Ammon's horn (tissue), 1 donor: ENCODE results near the gene METTL16.
A peak's percentile ranks its signal among the peaks of the same experiment; 100 is the strongest.

ENCODE experiments used
- DNase-seq: peaks from one replicate; pipeline ENCODE4 v3.0.0-alpha.2; 2016; ENCODE audit warnings: low spot score

Gene METTL16

DNA sequence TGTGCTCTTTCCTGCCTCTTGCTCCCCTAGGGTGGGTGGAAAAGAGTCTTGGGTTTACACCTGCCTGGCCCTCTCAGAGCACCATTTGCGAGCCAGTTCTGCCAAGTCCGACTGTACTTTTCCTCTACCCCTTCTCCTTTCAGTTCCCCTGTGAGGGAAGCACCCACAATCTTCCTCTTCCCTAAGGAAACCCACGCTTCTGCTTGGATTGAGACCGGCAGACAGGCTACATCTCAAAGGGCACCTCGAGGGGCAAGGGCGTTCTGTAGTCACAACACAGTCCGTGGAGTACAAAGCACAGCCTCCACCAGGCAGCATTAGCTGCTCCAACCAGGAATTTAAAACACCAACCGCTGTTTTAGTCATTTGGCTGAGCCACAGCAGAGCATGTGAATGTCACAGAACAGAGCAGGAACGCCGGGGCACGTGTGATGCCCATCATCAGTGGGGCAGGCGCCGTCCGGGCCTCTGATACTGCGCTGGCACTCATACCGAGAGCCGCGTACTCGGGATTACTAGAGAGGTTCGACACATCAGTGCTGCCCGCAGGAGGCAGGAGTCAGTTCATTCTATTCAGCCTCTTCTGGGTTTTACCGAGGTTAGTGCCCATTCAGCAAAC is 97.1 kb downstream of the METTL16 start:
- no peak for DNase-seq

DNA sequence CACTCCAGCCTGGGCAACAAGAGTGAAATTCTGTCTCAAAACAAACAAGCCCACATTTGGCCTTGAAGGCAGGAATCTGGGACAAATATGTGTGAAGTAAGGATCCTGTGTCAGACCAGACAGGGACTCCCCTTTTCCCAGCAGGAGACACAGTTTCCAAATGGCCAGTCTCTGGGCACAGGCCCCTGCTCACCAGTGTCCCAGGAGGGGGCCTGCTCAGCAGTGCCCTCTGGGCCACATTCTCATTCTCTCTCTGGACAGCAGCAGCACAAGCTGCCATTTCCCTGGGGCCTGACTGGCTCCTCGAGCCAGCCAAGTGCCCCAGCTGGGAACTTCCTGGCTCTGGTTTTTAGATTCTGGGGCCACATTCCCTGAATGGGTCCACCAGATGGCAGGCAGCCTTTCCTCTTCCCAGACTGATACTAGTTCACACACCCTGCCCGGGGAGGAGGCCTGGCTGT is 99.1 kb downstream of the METTL16 start:
- peak; percentile 58 for DNase-seq

DNA sequence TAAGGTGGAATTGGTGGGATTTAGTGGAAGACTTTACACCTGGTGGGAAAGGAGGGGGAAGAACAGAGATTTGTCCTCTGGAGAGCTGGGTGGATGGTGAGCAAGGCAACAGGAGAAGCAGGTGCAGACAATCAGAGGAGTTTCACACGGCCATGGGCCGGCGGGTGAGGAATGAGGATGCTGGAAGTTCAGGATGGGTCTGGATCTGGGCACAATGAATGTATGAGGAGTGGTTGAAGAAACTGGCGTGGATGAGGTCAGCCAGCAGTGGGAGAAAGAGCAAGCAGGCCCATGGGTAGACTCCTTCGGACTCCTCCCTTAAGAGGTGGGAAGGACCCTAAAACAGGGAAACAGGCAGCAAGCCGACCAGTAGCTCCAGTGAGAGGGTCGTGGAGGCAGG is 100.7 kb downstream of the METTL16 start:
- DNase-seq, result no peak

DNA sequence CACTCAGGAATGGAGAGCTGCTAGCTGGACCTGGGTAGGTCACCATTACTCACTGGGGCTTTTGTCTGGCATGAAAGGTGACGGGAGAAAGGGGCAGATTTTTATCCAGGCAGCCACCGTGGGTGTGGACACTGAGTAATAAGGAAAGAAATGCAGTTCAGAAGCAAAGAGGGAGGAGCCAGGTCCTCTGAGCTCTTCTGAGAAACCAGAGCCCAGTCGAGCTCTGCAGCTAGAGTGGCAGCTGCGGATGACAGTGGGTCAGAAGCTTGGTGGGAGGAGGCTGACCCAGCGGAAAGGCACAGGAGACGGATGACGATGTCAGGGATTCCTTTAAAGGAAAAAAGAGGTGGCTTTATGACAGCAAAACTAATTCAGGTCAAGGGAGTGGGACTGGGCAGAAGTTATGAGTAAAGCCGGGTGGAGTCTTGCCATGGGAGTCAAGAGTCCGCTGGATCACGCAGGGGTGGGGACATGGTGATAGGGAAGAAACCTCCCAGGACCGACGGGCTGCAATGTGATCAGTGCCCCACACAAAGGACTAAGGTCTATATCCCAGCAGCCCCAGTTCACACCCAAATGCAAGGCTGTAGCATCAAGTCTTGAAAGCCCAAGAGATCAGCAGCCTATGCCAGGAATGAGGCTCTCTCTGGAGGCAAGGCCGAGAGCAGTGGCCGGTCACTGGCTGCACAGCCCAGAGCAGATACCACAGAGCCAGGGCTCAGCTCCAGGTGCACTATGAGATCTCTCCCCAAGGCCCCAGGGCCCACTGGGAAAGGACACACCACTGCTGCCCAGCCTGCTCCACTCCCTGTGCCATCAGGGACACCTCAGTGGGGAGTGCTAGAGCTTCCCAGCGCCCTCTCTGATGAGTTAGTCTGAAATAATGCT is 104.5 kb downstream of the METTL16 start:
- peak; percentile 1 for DNase-seq

DNA sequence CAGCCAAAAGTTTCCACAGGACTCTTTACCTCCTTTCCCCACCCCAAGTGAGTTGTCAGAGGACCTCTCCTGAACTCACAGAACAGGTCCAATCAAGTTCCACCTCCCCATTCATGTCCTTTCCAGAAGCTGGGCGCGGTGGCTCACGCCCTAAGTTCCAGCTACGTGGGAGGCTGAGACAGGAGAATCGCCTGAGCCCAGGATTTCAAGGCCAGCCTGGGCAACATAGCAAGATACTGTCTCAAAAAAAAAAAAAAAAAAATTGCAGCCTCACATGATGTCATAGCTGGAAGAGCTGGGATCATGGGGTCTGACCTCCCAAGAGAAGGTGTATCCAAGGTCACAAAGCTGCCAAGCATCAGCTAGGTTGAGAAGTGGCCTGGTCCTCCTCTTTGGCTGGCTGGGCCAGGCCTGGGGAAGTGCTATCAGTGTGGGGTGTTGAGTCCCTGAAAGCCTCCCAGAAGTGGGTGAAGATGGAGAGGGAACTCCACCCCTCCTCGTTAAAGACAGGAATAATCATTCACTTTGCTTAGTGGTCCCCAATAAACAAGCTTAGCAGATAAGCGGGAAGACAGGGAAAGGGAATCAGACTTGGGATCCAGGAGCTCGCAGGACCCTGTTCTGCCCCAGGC is 105.3 kb downstream of the METTL16 start:
- no peak for DNase-seq

DNA sequence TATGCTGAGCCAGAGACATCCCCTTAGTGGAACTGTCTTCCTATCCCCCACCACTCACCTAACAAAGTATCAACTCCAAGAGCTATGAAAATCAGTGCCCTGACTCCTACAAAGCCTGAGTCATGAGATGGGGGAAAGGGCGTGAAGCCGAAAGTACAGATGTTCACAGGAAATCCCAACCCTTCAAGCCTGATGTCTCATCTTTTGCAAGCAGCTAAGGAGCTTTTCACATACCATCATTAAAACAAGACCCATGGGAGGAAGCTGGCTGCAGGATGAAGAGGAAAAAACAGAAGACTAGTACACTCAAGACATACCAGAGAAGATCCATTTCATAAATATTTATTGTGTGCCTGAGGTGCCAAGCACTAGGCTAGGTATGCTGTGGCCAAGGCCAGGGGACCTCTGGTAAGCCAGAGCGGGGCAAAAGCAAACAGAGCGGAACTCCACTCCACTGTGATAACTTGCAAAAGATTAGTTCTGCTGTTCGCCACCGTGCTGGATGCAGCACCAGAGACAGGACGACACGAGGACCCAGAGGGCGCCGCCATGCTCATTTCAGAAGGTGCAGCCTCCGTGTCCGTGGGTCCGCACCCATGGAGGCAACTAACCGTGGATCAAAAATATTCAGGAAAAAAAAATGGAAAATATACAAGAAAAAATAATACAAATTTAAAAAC is 106.3 kb downstream of the METTL16 start:
- DNase-seq, result no peak

DNA sequence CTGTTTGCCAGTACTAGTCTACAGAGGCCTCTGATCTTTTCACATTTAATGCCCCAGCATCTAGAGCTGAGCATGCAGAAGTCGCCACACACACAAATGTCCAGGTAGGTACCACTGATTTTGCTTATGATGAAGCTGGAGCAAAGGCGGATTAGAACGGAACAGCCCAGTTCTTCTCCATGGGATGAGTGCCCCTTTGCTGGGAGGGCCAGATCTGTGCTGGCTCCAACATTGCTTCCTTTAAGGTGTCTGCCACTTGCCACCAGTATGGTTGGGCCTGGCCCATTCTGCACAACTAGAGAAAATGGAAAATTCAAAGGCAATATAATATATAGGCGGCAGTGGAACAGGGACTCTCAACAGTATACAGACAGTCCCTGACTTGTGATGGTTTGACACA is 108.6 kb downstream of the METTL16 start:
- no peak for DNase-seq

DNA sequence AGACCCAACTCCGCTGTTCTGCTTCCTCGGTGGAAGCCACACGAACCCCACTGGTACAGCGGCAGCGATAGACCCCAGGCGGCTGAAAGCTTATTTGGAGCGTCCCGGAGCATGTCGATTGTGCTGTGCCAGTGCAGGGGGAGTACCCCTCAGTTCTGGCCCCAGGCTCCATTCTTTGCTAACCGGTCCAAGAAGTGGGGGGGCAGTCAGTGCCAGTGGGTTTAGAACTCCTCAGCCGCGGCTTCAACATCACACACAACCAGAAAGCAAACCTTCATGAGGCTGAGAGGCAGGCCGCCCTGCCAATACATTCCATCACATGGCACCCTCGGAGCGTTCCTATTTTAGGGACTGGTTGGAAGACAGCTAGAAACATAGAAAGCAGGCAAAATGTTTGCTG is 109.1 kb downstream of the METTL16 start:
- DNase-seq, result no peak

DNA sequence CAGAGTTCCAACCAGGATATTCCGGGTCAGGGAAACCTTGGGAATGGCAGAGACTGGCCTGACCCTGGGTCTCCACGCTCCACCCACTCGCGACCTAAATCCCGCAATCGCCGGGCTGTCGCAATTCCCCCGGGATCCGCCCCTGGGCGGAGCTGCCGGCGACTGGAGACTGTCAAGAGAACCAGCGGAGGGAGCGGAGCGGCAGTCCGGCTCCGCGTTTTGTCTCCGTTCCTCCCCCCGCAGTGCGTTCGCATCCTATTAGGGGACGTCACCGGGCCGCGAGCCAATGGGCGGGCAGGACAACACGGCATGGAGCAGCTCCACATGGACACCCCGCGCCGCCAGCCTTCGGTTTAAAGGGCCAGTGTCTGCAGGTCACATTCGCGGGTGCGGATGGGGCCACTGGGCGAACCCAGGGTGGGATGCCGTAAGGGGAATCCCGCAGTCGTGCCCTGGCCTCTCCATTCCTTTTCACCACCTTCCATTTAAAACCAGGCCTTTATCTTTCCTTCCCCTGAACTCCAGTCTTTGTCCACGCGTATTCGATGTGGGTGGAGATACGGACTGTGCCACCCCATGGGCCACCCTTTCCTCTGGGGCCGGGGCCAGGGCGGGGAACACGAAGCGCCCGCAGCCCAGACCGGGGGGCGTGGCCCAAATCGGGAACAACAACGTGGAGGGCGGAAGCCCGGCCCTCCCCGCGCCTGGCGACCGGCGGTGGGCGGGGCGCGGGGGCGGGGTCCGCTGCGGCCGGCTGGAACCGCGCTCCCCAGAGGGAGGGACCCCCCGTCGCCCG is 110.1 kb downstream of the METTL16 start:
- DNase-seq, result peak; percentile 99

DNA sequence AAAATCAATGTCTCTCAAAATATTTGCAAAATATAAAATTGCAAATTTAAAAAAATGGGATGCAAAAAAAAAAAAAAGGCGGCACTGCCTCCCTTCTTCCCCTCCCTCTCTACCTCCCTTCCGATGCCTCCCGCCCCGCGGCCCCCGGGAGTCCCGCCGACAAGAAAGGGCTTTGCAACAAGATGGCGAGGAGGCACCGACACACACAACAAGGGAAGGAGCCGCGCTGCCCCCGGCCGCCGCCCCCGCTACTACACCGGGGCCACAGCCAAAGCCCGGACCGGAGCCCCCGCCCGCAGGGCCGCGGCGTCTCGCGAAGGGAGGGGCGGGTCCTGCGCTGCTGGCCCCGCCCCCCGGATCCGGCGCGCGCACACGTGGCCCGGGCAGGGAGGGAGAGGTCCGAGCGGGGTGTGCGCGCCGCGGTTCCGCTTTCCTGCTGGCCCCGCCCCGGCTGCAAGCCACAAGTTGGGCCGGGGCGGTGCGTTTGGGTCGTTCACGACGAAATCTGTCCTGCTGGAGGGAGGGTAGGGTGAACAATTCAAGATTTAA is 110.7 kb downstream of the METTL16 start, which contains the start of gene MNT:
Gene MNT, minus strand, starts transcription at position 184 of the 549 bp plus-strand sequence. CDS start 348 bp downstream, outside the sequence.
- DNase-seq, result peak; percentile 95

DNA sequence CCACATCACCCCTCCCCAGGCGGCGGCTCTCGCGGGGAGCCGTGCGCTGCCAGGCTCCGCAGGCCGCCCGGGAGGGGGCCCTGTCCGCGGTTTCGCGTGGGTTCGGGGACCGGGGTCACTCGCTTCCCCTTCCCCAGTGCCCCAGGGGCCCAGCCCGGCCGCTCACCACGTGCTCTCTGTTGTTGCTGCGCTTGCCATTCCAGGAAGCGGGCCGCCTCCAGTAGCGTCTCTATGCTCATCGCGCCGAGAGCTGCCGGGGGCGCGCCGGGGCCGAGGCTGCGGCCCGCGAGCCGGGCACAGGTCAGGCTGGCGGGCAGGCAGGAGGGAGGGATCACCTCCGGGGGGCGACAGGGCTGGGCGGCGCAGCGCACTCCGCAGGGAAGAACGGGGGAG is 111.2 kb downstream of the METTL16 start:
- peak; percentile 55 for DNase-seq

DNA sequence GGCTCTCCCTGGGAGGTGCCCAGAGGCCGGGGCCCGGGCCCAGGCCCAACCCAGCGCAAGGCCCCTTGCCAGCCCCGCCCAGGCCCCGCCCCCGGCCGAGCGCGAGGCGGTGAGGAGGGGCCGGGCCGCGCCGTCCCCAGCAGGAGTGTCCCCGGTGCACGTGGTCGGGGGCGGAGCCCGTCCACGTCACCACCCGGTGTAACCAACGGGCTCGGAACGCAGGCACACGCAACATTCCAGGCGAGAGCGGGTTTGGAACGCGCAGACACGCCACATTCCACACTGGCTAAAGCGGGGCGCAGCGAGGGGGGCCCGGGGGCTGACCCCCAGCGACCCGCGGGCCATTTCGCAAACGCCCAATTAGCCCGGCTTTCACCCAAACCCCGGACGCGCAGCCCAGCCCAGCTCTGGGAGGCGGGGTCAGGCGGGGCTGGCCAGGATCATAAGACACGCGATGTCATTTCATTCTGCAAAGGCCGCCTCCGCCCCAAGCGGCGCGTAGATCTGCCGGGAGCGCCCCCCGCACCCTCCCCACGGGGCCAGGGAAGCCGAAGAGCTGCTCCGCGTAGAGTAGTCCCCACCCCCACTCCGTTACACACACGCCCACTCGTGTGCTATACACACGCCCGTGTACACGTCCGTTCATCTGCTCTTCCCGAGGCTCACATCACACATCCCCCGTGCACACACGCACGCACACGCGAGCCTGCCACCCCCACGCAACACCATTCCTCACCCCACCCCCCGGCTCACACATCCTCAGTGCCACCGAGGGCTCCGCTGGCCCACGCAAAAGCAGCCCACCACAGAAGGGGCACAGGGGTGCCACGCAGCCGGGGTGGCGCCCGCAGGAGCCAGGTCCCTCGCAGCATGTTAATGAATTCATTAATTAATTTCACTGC is 111.9 kb downstream of the METTL16 start:
- peak; percentile 97 for DNase-seq

DNA sequence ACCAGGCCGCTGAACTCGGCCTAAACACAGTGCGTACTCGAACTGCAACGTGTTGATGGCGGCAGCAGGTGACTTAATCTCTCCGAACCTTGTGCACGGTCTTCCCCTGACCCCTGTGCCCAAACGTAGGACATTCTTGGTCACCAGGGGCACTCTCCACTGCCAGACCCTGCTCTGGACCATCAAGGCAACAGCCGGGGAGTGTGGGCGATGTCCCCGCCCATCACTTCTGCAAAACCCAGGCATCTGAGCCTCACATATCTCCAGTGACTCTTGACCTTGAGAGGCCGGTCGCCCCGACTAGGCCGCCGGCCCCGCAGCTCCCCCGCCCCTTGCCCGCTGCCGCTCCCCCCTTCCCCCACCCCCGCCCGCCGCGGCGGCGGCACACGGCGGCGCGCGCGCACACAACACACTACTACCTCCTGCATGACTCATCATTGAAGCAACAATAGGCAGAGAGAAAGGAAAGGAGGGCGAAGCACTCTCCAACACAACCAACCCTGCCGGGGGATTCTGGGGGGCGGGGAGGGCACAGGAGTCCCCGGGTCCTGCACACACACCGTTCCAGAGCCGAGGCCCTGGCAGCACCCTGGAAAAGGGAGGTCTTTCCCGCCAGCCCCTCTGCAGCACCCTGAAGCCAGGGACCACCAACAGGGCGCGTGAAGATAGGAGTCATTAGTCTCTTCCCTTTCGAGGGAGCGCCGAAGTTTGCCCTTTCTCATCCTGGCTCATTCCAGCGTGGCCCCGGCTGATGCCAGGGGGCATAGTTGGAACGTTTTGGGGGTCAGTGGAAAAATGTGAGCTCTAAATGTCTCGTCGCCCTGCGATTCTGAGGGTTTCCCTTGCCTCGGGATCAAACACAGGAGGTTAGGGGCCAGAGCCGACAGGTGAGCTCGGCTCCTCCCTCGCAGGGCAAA is 112.8 kb downstream of the METTL16 start:
- peak; percentile 74 for DNase-seq

DNA sequence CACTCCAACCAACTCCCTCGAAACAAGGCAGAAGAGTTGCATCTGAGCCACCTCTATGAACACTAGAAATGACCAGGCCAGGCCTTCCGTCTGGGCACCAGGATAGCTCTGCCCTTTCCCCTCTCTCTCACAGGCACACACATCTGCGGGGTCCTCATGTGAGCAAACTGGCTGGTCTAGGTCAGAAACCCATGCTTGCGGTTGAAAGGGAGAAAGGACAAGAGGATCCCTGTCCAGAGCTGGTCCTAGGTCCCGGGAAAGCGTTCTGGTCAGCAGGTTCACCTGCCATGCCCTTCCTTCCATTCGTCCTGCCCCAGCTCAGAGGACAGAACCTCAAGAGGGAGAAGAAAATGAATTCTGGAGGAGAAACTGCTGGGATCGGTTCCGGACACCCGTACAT is 113.5 kb downstream of the METTL16 start:
- no peak for DNase-seq

DNA sequence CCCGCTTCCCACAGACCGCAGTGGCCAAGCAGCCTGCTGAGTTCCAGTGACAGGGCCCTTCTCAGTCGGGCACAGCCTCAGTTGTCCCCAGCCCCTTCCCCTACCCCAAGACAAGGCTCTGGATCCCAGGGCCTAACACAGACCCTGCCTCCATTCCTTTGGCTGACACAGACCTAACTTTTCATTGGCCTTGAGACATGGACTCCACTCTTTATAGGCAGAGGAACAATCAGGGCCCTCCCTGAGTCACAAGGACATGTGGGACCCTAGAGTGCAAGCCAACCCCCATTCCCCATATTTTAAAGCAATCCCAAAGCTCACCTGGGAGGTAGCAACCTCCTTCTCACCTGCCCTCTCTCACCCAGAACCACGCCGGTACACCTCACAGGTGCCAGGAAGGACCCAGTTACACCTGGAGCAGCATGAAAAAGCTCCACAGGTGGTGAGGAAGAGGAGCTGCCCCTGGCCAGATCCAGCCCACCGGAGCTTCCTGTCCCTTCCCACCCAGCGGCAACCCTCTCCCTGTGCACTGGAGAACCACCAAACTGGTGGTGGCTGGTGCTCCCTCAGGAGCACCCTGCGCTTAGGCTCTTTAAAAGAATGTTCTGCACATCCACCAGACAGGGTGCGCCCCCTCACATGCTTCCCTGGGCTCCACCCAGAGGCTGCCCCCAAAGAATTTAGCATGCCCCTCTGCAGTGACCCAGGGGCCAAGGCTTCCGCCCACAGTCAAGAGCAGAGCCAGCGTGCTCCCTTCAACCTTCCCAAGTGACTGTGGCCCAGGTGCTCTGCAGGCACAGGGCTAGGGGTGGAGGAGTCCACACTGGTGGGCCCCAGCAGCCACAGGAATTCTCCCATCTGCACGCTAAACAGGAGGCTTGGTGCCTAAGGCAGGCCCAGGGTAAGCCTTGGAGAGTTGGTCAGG is 114.2 kb downstream of the METTL16 start:
- DNase-seq, result no peak

DNA sequence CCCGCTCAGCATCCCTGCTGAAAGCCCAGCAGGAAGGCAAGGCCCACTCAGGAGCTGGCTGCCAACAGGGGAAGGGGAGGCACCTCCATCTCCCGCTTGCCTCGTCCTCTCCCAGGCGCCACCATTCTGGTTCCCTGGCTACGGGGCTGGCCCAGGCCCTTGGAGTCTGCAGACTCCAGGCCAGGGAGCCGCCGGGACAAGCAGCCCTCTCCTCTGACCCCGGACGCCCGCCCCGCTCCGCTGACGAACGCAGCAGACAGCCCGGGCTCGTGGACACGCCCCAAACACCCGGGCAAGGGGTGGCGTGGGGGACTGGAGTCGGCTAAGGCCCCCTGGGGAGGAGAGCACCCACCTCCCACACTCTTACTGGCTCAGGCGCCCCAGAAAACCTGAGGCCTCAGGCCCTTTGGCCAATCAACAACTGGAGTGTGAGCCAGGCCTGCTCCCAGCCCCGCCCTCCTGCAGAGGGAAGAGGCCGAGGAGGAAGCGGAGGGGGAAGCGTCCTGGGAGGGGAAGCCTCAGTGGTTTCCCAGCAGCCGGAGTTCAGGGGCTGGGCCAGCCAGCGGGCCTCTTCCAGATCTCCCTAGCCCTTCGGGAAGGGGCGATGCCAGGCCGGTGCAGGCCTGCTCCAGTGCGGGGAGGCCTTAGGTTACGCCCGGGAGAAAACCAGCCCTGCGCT is 115.0 kb downstream of the METTL16 start:
- DNase-seq, result peak; percentile 87

DNA sequence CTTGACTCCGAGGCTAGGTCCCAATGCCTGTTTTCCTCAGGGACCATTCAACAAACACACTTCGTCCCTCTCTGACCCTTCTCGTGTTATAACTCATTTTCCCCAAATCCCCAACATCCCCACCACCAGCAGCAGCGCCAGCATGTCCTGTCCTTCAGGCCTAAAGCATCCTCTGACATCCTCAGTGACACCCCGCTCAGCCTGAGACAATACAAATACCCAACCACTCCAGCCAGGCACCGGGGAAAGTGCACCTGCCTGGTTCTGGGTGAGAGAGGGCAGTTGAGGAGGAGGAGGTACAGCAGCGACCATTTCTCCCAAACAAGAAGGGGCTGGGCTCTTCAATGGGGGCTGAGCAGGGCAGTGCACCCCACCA is 115.5 kb downstream of the METTL16 start:
- DNase-seq, result no peak
